Nephron progenitor cell (in vitro differentiated cells): ENCODE results near the gene SLC11A1.

Source experiments
- DNase-seq: peaks from one replicate; pipeline ENCODE4 v3.0.0; 2021
- H3K27ac Mint-ChIP-seq: 2 replicates; pipeline ENCODE4 v1.8.0; 2021; ENCODE audit warnings: mild to moderate bottlenecking, moderate library complexity, mixed read lengths
- H3K27me3 Mint-ChIP-seq: 2 replicates; pipeline ENCODE4 v1.8.0; 2021; ENCODE audit warnings: mild to moderate bottlenecking, low read depth, mixed read lengths; ENCODE audit not compliant: poor library complexity
- H3K36me3 Mint-ChIP-seq: 2 replicates; pipeline ENCODE4 v1.8.0; 2021; ENCODE audit warnings: low read depth, mixed read lengths
- H3K4me1 Mint-ChIP-seq: 2 replicates; pipeline ENCODE4 v1.8.0; 2021; ENCODE audit warnings: mixed read lengths
- H3K4me3 Mint-ChIP-seq: 2 replicates; pipeline ENCODE4 v1.8.0; 2021; ENCODE audit warnings: mild to moderate bottlenecking, moderate library complexity, mixed read lengths
- H3K9me3 Mint-ChIP-seq: 2 replicates; pipeline ENCODE4 v1.8.0; 2021; ENCODE audit warnings: mild to moderate bottlenecking, moderate library complexity, mixed read lengths
- TF ChIP-seq, protein P1 (sequence below): fragments of 200-600 bp; sonication (generic); IDR thresholded peaks from 2 replicates; pipeline ENCODE4 v1.5.0; 2021; ENCODE audit warnings: antibody characterized with exemption

Gene SLC11A1

GRCh38 chr2:218405746-218406208, 23.7 kb downstream of the SLC11A1 start:
- peak overlapping the region; percentile 92 for H3K27ac Mint-ChIP-seq
- H3K9me3 Mint-ChIP-seq, result no peaks in the 10 kb centered on the region
- no peak for DNase-seq
- peak overlapping the region; percentile 80 for H3K4me3 Mint-ChIP-seq
- H3K36me3 Mint-ChIP-seq, result peaks cover 17% of the 10 kb centered on the region
- H3K27me3 Mint-ChIP-seq, result peaks cover 4% of the 10 kb centered on the region
- H3K4me1 Mint-ChIP-seq, result peaks cover 33% of the 10 kb centered on the region
- TF ChIP-seq, protein P1, sequence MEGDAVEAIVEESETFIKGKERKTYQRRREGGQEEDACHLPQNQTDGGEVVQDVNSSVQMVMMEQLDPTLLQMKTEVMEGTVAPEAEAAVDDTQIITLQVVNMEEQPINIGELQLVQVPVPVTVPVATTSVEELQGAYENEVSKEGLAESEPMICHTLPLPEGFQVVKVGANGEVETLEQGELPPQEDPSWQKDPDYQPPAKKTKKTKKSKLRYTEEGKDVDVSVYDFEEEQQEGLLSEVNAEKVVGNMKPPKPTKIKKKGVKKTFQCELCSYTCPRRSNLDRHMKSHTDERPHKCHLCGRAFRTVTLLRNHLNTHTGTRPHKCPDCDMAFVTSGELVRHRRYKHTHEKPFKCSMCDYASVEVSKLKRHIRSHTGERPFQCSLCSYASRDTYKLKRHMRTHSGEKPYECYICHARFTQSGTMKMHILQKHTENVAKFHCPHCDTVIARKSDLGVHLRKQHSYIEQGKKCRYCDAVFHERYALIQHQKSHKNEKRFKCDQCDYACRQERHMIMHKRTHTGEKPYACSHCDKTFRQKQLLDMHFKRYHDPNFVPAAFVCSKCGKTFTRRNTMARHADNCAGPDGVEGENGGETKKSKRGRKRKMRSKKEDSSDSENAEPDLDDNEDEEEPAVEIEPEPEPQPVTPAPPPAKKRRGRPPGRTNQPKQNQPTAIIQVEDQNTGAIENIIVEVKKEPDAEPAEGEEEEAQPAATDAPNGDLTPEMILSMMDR, result no peak

DNA sequence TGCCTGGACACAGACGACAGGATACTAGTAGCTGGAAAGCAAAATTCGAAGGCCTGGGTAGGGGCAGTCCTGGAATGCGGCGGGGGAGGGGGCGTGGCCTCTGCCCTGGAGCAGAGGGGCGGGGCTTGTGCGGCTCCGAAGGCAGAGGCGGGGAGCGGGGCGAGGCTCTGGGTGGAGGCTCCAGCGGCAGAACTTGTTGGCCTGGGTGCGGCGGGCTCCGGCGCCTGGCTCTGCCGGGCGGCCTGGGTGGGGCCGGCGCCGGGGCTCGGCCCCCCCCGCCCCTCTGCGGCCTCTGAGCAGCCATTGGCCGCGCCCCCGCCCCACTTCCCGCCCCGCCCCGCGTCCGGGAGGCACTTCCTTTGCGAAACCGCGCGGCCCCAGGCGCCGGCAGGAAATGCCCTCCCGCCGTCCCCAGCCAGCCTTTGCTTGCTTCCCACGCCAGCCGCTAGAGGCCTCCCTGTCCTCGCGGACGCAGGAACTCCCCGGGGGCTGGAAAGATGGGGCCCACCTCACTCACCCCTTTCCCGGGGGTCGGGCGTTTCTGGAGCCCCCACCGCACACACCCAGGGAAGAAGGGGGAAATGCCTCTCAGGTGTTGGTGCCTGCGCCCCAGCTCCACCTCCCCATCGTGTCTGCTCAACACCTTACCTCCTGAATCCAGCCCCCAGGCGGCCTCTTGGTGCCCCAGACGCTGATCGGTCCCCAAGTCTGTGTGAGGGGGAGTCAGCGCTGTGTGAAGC, 24.3 kb downstream of the SLC11A1 start:
- Mint-ChIP-seq H3K4me1 (peaks cover 33% of the 10 kb centered on the region), H3K36me3 (peaks cover 17% of the 10 kb centered on the region), H3K27me3 (peaks cover 9% of the 10 kb centered on the region), H3K27ac (peak overlapping the region; percentile 45), H3K9me3 (no peaks in the 10 kb centered on the region), H3K4me3 (peak overlapping the region; percentile 82)
- DNase-seq, result peak; percentile 99
- TF ChIP-seq, protein P1, result peak; percentile 56

DNA sequence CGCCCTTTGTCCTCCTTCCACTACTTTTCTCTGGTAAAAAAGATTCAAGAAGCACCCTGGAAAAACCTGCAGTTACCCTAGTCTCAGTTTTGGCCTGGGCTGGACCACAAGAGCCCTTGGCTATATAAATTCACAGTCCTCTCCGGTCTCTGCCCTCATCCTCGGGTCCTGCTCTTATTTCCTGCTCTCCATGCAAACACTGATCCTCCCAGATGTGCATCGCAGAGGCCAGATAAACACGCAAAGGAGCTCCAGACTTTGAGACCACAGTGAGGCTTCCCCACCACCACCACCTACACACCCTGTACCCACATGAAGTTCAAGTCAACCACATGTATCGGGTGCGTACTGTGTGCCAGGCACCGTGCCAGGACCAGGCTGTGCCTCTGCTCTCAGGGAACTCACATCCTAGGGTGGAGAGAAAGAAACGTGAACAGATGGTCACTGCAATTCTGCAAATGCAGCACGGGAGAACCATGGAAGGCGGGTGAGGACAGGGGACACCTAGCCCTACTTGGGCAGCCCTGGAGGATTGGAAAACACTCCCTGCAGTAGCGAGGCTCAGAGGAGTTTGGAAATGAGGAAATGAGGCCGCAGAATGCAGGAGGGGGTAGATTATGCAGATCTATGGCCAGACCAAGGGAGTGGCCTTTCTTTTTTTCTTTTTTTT, 25.0 kb downstream of the SLC11A1 start:
- peaks cover 33% of the 10 kb centered on the region for H3K4me1 Mint-ChIP-seq
- H3K4me3 Mint-ChIP-seq, result peak overlapping the region; percentile 82
- H3K27ac Mint-ChIP-seq, result peak overlapping the region; percentile 36
- H3K27me3 Mint-ChIP-seq, result peaks cover 12% of the 10 kb centered on the region
- H3K36me3 Mint-ChIP-seq, result peaks cover 17% of the 10 kb centered on the region
- TF ChIP-seq, protein P1, result no peak
- DNase-seq, result no peak
- H3K9me3 Mint-ChIP-seq, result no peaks in the 10 kb centered on the region

DNA sequence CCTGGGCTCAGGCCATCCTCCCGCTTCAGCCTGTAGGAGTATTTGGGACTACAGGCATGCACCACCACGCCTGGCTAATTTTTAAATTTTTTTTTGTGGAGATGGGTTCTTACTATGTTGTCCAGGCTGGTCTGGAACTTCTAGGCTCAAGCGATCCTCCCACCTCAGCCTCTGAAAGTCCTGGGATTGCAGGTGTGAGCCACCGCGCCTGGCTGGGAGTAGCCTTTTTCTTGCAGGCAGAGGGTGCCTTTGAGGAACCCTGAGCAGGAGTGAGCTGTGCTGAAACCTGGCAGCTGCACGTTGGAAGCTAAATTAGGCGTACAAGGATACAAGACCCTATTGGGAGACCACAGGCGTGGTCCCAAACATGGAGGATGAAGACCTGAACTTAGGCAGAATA, 25.6 kb downstream of the SLC11A1 start:
- H3K36me3 Mint-ChIP-seq, result peaks cover 17% of the 10 kb centered on the region
- TF ChIP-seq, protein P1, result no peak
- peaks cover 33% of the 10 kb centered on the region for H3K4me1 Mint-ChIP-seq
- H3K27ac Mint-ChIP-seq, result no peak overlapping the region
- H3K9me3 Mint-ChIP-seq, result no peaks in the 10 kb centered on the region
- H3K27me3 Mint-ChIP-seq, result peaks cover 18% of the 10 kb centered on the region
- DNase-seq, result no peak
- H3K4me3 Mint-ChIP-seq, result peak overlapping the region; percentile 40

- H3K36me3 Mint-ChIP-seq, result no peaks in the 10 kb centered on the region
- H3K9me3 Mint-ChIP-seq, result no peaks in the 10 kb centered on the region
- no peak for DNase-seq
- H3K4me1 Mint-ChIP-seq, result peaks cover 18% of the 10 kb centered on the region
- H3K27me3 Mint-ChIP-seq, result peaks cover 38% of the 10 kb centered on the region
- H3K27ac Mint-ChIP-seq, result no peak overlapping the region
- H3K4me3 Mint-ChIP-seq, result no peak overlapping the region
- TF ChIP-seq, protein P1, result no peak
Measured at GRCh38 chr2:218418321-218418716, 36.2 kb downstream of the SLC11A1 start.
